ENCODE measurements around the gene EXOSC7. TPM values are rescaled to one million over a fixed set of nuclear protein-coding genes. Genes with fewer than 3 reads are reported as not detected.

EXOSC7 gene
- polyA plus RNA-seq, 1 donor (not counting 4 experiments of a cell fraction or from before 2014, with no cell fraction given) = 94.4 TPM

- no peaks in the 10 kb centered on the region for H3K27me3 ChIP-seq (ENCODE audit: control insufficient read depth, extremely low read depth, insufficient read depth, low read length)
- FAIRE-seq (peak; percentile 93), DNase-seq (ENCODE audit: low read depth, low spot score) (peak; percentile 92)
- TF ChIP-seq CTCF (optimal IDR thresholded peaks at IDR 0.05 in 1 of 3, IDR thresholded peaks at IDR 0.05 in 1 of 3, conservative IDR thresholded peaks at IDR 0.05 in 1 of 3; ENCODE audit: extremely low read depth in 1 of 3, insufficient read depth in 2 of 3, low read length in 3 of 3) (no peak), EZH2 (IDR thresholded peaks at IDR 0.05; ENCODE audit: low read length) (no peak)
- H3K4me1 ChIP-seq (ENCODE audit: control insufficient read depth, extremely low read depth, insufficient read depth, low read length) = peaks cover 29% of the 10 kb centered on the region
- peaks cover 35% of the 10 kb centered on the region for H3K79me2 ChIP-seq (ENCODE audit: control insufficient read depth, insufficient read depth, low read length)
- peaks cover 2% of the 10 kb centered on the region for H3K9me1 ChIP-seq (ENCODE audit: control insufficient read depth, extremely low read depth, insufficient read depth, low read length)
- H3K27ac ChIP-seq (ENCODE audit: control insufficient read depth, insufficient read depth, low read length) = peak overlapping the region; percentile 53
- no peak overlapping the region for H3K4me3 ChIP-seq (ENCODE audit: control insufficient read depth in 2 of 3, extremely low read depth in 1 of 3, insufficient read depth in 2 of 3, low read depth in 1 of 3, low read length in 3 of 3)
- peak overlapping the region; percentile 31 for H3K4me2 ChIP-seq (ENCODE audit: control insufficient read depth, extremely low read depth, insufficient read depth, low read depth, low read length)
- H3K9ac ChIP-seq (ENCODE audit: control insufficient read depth, extremely low read depth, insufficient read depth, low read length) = no peak overlapping the region
- H3K9me3 ChIP-seq (ENCODE audit: control insufficient read depth, low read depth, low read length) = no peaks in the 10 kb centered on the region
- peaks cover 6 to 7% of the 10 kb centered on the region in 2 experiments for H3K36me3 ChIP-seq (ENCODE audit: control insufficient read depth in 2 of 2, extremely low read depth in 1 of 2, insufficient read depth in 2 of 2, low read length in 2 of 2)
- no peak overlapping the region for H2AFZ ChIP-seq (ENCODE audit: control insufficient read depth, low read length)
- dilution Hi-C loops (cut with MboI; ENCODE audit: extremely low pct_ligation_motif_present, low sequenced_read_pairs) = no loop called here
- H4K20me1 ChIP-seq (ENCODE audit: control insufficient read depth, extremely low read depth, insufficient read depth, low read length) = no peaks in the 10 kb centered on the region
Measured at GRCh38 chr3:44952689-44953088, 23.4 kb upstream of the EXOSC7 start.

GRCh38 chr3:44954304-44954703 lies 21.7 kb upstream of the EXOSC7 start:
- Histone ChIP-seq H3K4me2 (ENCODE audit: control insufficient read depth, extremely low read depth, insufficient read depth, low read depth, low read length) (no peak overlapping the region), H3K4me1 (ENCODE audit: control insufficient read depth, extremely low read depth, insufficient read depth, low read length) (peaks cover 29% of the 10 kb centered on the region), H3K36me3 (ENCODE audit: control insufficient read depth in 2 of 2, extremely low read depth in 1 of 2, insufficient read depth in 2 of 2, low read length in 2 of 2) (peaks cover 7 to 13% of the 10 kb centered on the region in 2 experiments), H4K20me1 (ENCODE audit: control insufficient read depth, extremely low read depth, insufficient read depth, low read length) (peaks cover 4% of the 10 kb centered on the region), H2AFZ (ENCODE audit: control insufficient read depth, low read length) (no peak overlapping the region), H3K9me1 (ENCODE audit: control insufficient read depth, extremely low read depth, insufficient read depth, low read length) (peaks cover 2% of the 10 kb centered on the region), H3K27me3 (ENCODE audit: control insufficient read depth, extremely low read depth, insufficient read depth, low read length) (no peaks in the 10 kb centered on the region), H3K79me2 (ENCODE audit: control insufficient read depth, insufficient read depth, low read length) (peaks cover 44% of the 10 kb centered on the region), H3K4me3 (ENCODE audit: control insufficient read depth in 2 of 3, extremely low read depth in 1 of 3, insufficient read depth in 2 of 3, low read depth in 1 of 3, low read length in 3 of 3) (no peak overlapping the region), H3K27ac (ENCODE audit: control insufficient read depth, insufficient read depth, low read length) (no peak overlapping the region), H3K9me3 (ENCODE audit: control insufficient read depth, low read depth, low read length) (no peaks in the 10 kb centered on the region), H3K9ac (ENCODE audit: control insufficient read depth, extremely low read depth, insufficient read depth, low read length) (no peak overlapping the region)
- no peak for TF ChIP-seq CTCF (optimal IDR thresholded peaks at IDR 0.05 in 1 of 3, IDR thresholded peaks at IDR 0.05 in 1 of 3, conservative IDR thresholded peaks at IDR 0.05 in 1 of 3; ENCODE audit: extremely low read depth in 1 of 3, insufficient read depth in 2 of 3, low read length in 3 of 3)
- TF ChIP-seq EZH2 (IDR thresholded peaks at IDR 0.05; ENCODE audit: low read length) = no peak
- no peak for FAIRE-seq
- DNase-seq (ENCODE audit: low read depth, low spot score) = no peak
- dilution Hi-C loops (cut with MboI; ENCODE audit: extremely low pct_ligation_motif_present, low sequenced_read_pairs) = no loop called here

Measured in keratinocyte (primary cell).